OCI-LY1 (cell line): ENCODE measurements around the gene FAM83D.

Experiments used
- H2AFZ ChIP-seq: fragments of 200-600 bp; sonication (generic), shearing (Covaris generic); 2 replicates; pipeline ENCODE4 v1.6.0; 2014; ENCODE audit warnings: antibody characterized with exemption, mild to moderate bottlenecking, low read length
- H3F3A ChIP-seq: fragments of 200-600 bp; sonication (generic), shearing (Covaris generic); 2 replicates; pipeline ENCODE4 v1.6.0; 2014; ENCODE audit warnings: mild to moderate bottlenecking, antibody characterized with exemption, low read length, moderate library complexity; ENCODE audit not compliant: insufficient read depth
- H3K27ac ChIP-seq: fragments of 200-600 bp; sonication (generic); 2 replicates; pipeline ENCODE4 v1.5.1; 2014; ENCODE audit warnings: low read length, mixed run types, mild to moderate bottlenecking, low read depth; ENCODE audit not compliant: poor library complexity, severe bottlenecking
- H3K27me3 ChIP-seq: fragments of 200-600 bp; sonication (generic); 2 replicates; pipeline ENCODE4 v1.6.0; 2014; ENCODE audit warnings: antibody characterized with exemption, mild to moderate bottlenecking, low read length, moderate library complexity; ENCODE audit not compliant: insufficient read depth
- H3K36me3 ChIP-seq: fragments of 200-600 bp; sonication (generic); 2 replicates; pipeline ENCODE4 v1.6.1; 2014; ENCODE audit warnings: mild to moderate bottlenecking, antibody characterized with exemption, low read length, moderate library complexity, mixed read lengths; ENCODE audit not compliant: insufficient read depth
- H3K4me1 ChIP-seq: fragments of 200-600 bp; sonication (generic); 2 replicates; pipeline ENCODE4 v1.5.1; 2014; ENCODE audit warnings: mild to moderate bottlenecking, low read length, moderate library complexity; ENCODE audit not compliant: insufficient read depth, severe bottlenecking
- H3K4me2 ChIP-seq: fragments of 200-600 bp; sonication (generic), shearing (Covaris generic); 2 replicates; pipeline ENCODE4 v1.6.1; 2014; ENCODE audit warnings: low read length
- H3K4me3 ChIP-seq: fragments of 200-600 bp; sonication (generic); 2 replicates; pipeline ENCODE4 v1.5.1; 2014; ENCODE audit warnings: low read length, low read depth, mild to moderate bottlenecking, mixed read lengths; ENCODE audit not compliant: poor library complexity, severe bottlenecking
- H3K79me2 ChIP-seq: fragments of 200-600 bp; shearing (Covaris generic); 2 replicates; pipeline ENCODE4 v1.6.1; 2016; ENCODE audit warnings: mixed run types, low read length, mixed read lengths; ENCODE audit not compliant: insufficient read depth
- H3K9ac ChIP-seq: fragments of 200-600 bp; sonication (generic), shearing (Covaris generic); 2 replicates; pipeline ENCODE4 v1.6.1; 2014; ENCODE audit warnings: mild to moderate bottlenecking, low read length, mixed read lengths
- H3K9me2 ChIP-seq: fragments of 200-600 bp; sonication (generic), shearing (Covaris generic); 2 replicates; pipeline ENCODE4 v1.6.1; 2014; ENCODE audit warnings: low read depth, mild to moderate bottlenecking, low read length, mixed read lengths
- H3K9me3 ChIP-seq: fragments of 200-600 bp; shearing (Covaris generic); 2 replicates; pipeline ENCODE4 v1.6.1; 2014; ENCODE audit warnings: low read length, mixed read lengths
- H4K20me1 ChIP-seq: fragments of 200-600 bp; sonication (generic), shearing (Covaris generic); 2 replicates; pipeline ENCODE4 v1.6.0; 2016; ENCODE audit warnings: mild to moderate bottlenecking, low read length; ENCODE audit not compliant: insufficient read depth
- CTCF ChIP-seq: fragments of 200-600 bp; sonication (generic), shearing (Covaris generic); IDR thresholded peaks from 2 replicates; pipeline ENCODE4 v1.5.1; 2017; ENCODE audit warnings: mild to moderate bottlenecking, antibody characterized with exemption, low read length, moderate library complexity, mixed read lengths
- EZH2 ChIP-seq: fragments of 200-600 bp; sonication (generic), shearing (Covaris generic); IDR thresholded peaks from 2 replicates; pipeline ENCODE4 v1.8.0; 2017; ENCODE audit warnings: borderline replicate concordance, mixed run types, mild to moderate bottlenecking, antibody characterized with exemption, low read length, moderate library complexity, mixed read lengths

Gene FAM83D

DNA sequence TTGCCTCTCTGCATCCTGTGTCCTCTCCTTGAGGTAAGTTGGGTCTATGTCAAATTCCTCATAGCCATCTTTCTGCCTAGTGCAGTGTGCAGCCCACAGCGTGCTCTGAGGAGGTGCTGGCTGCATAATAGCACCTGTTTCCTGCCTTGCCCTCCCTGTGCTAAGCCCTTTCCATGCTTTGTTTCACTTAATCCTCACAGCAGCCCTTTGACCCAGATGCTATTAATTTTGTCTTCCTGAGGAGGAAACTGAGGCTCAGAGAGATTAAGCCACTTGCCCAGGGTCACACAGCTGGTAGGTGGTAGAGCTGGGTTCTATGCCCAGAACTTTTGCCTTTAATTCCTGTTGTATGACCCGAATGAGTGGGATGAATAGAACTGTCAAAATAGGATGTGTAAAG lies 13.5 kb downstream of the FAM83D start:
- H3K9me3 ChIP-seq = no peaks in the 10 kb centered on the region
- no peak overlapping the region for H2AFZ ChIP-seq
- no peaks in the 10 kb centered on the region for H4K20me1 ChIP-seq
- TF ChIP-seq EZH2 = no peak
- TF ChIP-seq CTCF = no peak
- H3K4me1 ChIP-seq = peaks cover 2% of the 10 kb centered on the region
- H3K4me3 ChIP-seq = no peak overlapping the region
- no peaks in the 10 kb centered on the region for H3F3A ChIP-seq
- no peak overlapping the region for H3K4me2 ChIP-seq
- no peak overlapping the region for H3K27ac ChIP-seq
- no peak overlapping the region for H3K9ac ChIP-seq
- no peaks in the 10 kb centered on the region for H3K9me2 ChIP-seq
- peaks cover 88% of the 10 kb centered on the region for H3K36me3 ChIP-seq
- H3K27me3 ChIP-seq = no peaks in the 10 kb centered on the region
- H3K79me2 ChIP-seq = peaks cover 55% of the 10 kb centered on the region

DNA sequence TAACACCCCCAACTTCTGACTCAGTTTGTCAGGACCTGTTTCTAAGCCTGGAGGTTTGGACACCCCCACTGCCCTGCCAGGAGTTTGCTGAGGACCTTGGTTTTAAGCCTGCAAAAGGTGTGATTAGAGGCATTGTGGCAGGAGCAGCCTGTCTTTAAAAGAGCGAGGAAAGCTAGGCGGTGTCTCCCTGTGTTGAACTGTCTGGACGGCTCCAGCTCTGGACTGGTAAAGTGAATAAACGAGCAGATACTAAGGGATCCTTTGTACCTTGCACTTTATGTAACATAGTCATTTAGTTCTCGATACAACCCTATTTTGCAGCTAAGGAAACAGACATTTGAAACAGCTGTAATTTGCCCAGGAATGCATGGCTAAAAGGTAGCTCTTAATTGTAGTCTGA lies 14.4 kb downstream of the FAM83D start:
- Histone ChIP-seq H3K9me3 (no peaks in the 10 kb centered on the region), H3K4me2 (no peak overlapping the region), H2AFZ (no peak overlapping the region), H3K4me3 (no peak overlapping the region), H3K27ac (no peak overlapping the region), H3K27me3 (no peaks in the 10 kb centered on the region), H3K4me1 (no peaks in the 10 kb centered on the region), H3F3A (no peaks in the 10 kb centered on the region), H3K9me2 (no peaks in the 10 kb centered on the region), H3K79me2 (peaks cover 46% of the 10 kb centered on the region), H3K9ac (no peak overlapping the region), H3K36me3 (peaks cover 88% of the 10 kb centered on the region), H4K20me1 (no peaks in the 10 kb centered on the region)
- TF ChIP-seq CTCF = no peak
- TF ChIP-seq EZH2 = no peak

- Histone ChIP-seq H3K36me3 (peaks cover 88% of the 10 kb centered on the region), H2AFZ (no peak overlapping the region), H3K79me2 (peaks cover 34% of the 10 kb centered on the region), H3F3A (no peaks in the 10 kb centered on the region), H3K27ac (no peak overlapping the region), H3K4me2 (no peak overlapping the region), H3K27me3 (no peaks in the 10 kb centered on the region), H3K4me3 (no peak overlapping the region), H3K9ac (no peak overlapping the region), H4K20me1 (no peaks in the 10 kb centered on the region), H3K9me3 (no peaks in the 10 kb centered on the region), H3K9me2 (no peaks in the 10 kb centered on the region), H3K4me1 (no peaks in the 10 kb centered on the region)
- TF ChIP-seq CTCF (no peak), EZH2 (no peak)
Measured at GRCh38 chr20:38941726-38942389, 15.6 kb downstream of the FAM83D start.
